OCI-LY3 (cell line): ENCODE data around the gene BIVM.

ENCODE experiments used
- CTCF ChIP-seq: fragments of 200-600, 300-600 bp; sonication (generic); IDR thresholded peaks from 2 replicates; pipeline ENCODE4 v1.5.1; 2014; ENCODE audit warnings: antibody characterized with exemption, low read length, low read depth
- EZH2phosphoT487 ChIP-seq: fragments of 200-600 bp; shearing (Covaris generic); IDR thresholded peaks from 2 replicates; pipeline ENCODE4 v1.6.1; 2018; ENCODE audit warnings: antibody characterized with exemption, mixed run types, low read depth

DNA sequence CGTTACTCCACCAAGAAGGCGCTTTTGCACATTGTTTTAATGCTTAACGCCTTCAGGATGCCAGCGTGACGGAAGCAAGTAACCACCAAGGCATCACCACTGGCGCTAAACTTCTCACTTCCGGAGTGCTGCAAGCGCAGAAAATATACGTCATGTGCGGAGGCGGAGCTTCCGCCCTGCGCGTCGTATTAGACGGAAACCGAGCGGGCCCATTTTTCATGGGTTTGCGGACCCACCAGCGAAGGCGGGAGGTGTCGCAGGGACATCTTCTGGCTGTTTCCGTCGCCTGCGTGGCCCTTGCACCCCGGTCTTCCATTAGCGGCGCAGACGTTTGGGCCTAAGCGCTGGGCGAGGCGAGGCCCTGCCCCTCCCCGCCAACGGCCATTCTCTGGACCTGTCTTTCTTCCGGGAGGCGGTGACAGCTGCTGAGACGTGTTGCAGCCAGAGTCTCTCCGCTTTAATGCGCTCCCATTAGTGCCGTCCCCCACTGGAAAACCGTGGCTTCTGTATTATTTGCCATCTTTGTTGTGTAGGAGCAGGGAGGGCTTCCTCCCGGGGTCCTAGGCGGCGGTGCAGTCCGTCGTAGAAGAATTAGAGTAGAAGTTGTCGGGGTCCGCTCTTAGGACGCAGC is 46.8 kb downstream of the BIVM start, which contains the start of gene ERCC5:
- TF ChIP-seq CTCF (no peak), EZH2phosphoT487 (no peak)
